WTC11 (cell line): Measurements from ENCODE around the gene AMBP. TPM values are rescaled to one million over a fixed set of nuclear protein-coding genes. Genes with fewer than 3 reads are reported as not detected.

Experiments
- ATAC-seq: fragments of 200-7000 bp; cut with Tn5 transposase; 2 replicates; pipeline ENCODE4 v1.10.0; 2021; ENCODE audit warnings: mild to moderate bottlenecking, moderate library complexity
- CTCF ChIA-PET: fragments of 300-600 bp; sonication (Branson Sonifier 250); formaldehyde crosslinking; loops from one replicate; lab custom pipeline; 2021; ENCODE audit warnings: antibody characterized with exemption; lab: Charles Lee
- POLR2A ChIA-PET: fragments of 350-600 bp; sonication (Branson Sonifier 250); formaldehyde crosslinking; loops from one replicate; lab custom pipeline; 2021; ENCODE audit warnings: antibody characterized with exemption; lab: Charles Lee
- DNase-seq: peaks from one replicate; pipeline ENCODE4 v3.0.0; 2021; ENCODE audit warnings: low spot score
- H3K27ac Mint-ChIP-seq: 2 replicates; pipeline ENCODE4 v1.8.0; 2021; ENCODE audit warnings: mixed read lengths
- H3K27me3 Mint-ChIP-seq: 2 replicates; pipeline ENCODE4 v1.8.0; 2021; ENCODE audit warnings: low read depth, mild to moderate bottlenecking, moderate library complexity, mixed read lengths
- H3K36me3 Mint-ChIP-seq: 2 replicates; pipeline ENCODE4 v1.8.0; 2021; ENCODE audit warnings: mixed read lengths
- H3K4me1 Mint-ChIP-seq: 2 replicates; pipeline ENCODE4 v1.8.0; 2022; ENCODE audit warnings: mixed read lengths
- H3K4me3 Mint-ChIP-seq: 2 replicates; pipeline ENCODE4 v1.8.0; 2021; ENCODE audit warnings: mild to moderate bottlenecking, moderate library complexity, mixed read lengths
- H3K9me3 Mint-ChIP-seq: 2 replicates; pipeline ENCODE4 v1.8.0; 2021; ENCODE audit warnings: mixed read lengths
- ATF2 ChIP-seq: sonication (generic); formaldehyde crosslinking; IDR thresholded peaks from 2 replicates; pipeline ENCODE4 v1.8.1; 2022; ENCODE audit warnings: low read depth, missing genetic modification reagents, borderline replicate concordance
- MXD4 ChIP-seq: fragments of 250-450 bp; sonication (Bioruptor Pico); IDR thresholded peaks from 2 replicates; pipeline ENCODE4 v1.8.0; 2021; ENCODE audit warnings: mild to moderate bottlenecking, moderate library complexity, borderline replicate concordance
- NFATC4 ChIP-seq: fragments of 250-450 bp; sonication (Bioruptor Pico); IDR thresholded peaks from 2 replicates; pipeline ENCODE4 v1.9.0; 2021; ENCODE audit warnings: mild to moderate bottlenecking
- NR1H2 ChIP-seq: sonication (generic); formaldehyde crosslinking; IDR thresholded peaks from 2 replicates; pipeline ENCODE4 v1.9.0; 2021; ENCODE audit warnings: mild to moderate bottlenecking, moderate library complexity, missing genetic modification reagents
- OVOL2 ChIP-seq: fragments of 250-450 bp; sonication (Bioruptor Pico); IDR thresholded peaks from 2 replicates; pipeline ENCODE4 v1.9.0; 2021; ENCODE audit warnings: mild to moderate bottlenecking, borderline replicate concordance
- SOX15 ChIP-seq: fragments of 250-450 bp; sonication (Bioruptor Pico); IDR thresholded peaks from 2 replicates; pipeline ENCODE4 v1.9.0; 2021; ENCODE audit warnings: mild to moderate bottlenecking
- ZMAT4 ChIP-seq: fragments of 250-450 bp; sonication (Bioruptor Pico); IDR thresholded peaks from 2 replicates; pipeline ENCODE4 v1.9.0; 2021; ENCODE audit warnings: mild to moderate bottlenecking
- ZNF121 ChIP-seq: sonication (generic); formaldehyde crosslinking; IDR thresholded peaks from 2 replicates; pipeline ENCODE4 v1.8.0; 2023; ENCODE audit warnings: missing genetic modification reagents
- ZNF532 ChIP-seq: fragments of 250-450 bp; sonication (Bioruptor Pico); IDR thresholded peaks from 2 replicates; pipeline ENCODE4 v1.9.0; 2021; ENCODE audit warnings: mild to moderate bottlenecking, borderline replicate concordance
- total RNA-seq: library from RNA; stranded (reverse); gene quantifications from 3 replicates; pipeline ENCODE4 v1.2.3, GENCODE V29; 2021
- TF ChIP-seq, protein P1 (sequence below): sonication (generic); formaldehyde crosslinking; IDR thresholded peaks from 2 replicates; pipeline ENCODE4 v1.8.1; 2022; ENCODE audit warnings: low read depth, mild to moderate bottlenecking, moderate library complexity, missing genetic modification reagents, borderline replicate concordance
- TF ChIP-seq, protein P2 (sequence below): sonication (generic); formaldehyde crosslinking; IDR thresholded peaks from 2 replicates; pipeline ENCODE4 v1.8.0; 2022; ENCODE audit warnings: mild to moderate bottlenecking, missing genetic modification reagents
- TF ChIP-seq, protein P3 (sequence below): fragments of 250-450 bp; sonication (Bioruptor Pico); IDR thresholded peaks from 2 replicates; pipeline ENCODE4 v1.8.0; 2021; ENCODE audit warnings: mild to moderate bottlenecking
- TF ChIP-seq, protein P4 (sequence below): sonication (generic); formaldehyde crosslinking; IDR thresholded peaks from 2 replicates; pipeline ENCODE4 v1.8.0; 2022; ENCODE audit warnings: missing genetic modification reagents
- TF ChIP-seq, protein P5 (sequence below): sonication (generic); formaldehyde crosslinking; IDR thresholded peaks from 2 replicates; pipeline ENCODE4 v1.8.1; 2023; ENCODE audit warnings: mild to moderate bottlenecking, missing genetic modification reagents

The AMBP gene
- total RNA-seq, 1 experiment from 2014 or later, result 3.3 TPM

DNA sequence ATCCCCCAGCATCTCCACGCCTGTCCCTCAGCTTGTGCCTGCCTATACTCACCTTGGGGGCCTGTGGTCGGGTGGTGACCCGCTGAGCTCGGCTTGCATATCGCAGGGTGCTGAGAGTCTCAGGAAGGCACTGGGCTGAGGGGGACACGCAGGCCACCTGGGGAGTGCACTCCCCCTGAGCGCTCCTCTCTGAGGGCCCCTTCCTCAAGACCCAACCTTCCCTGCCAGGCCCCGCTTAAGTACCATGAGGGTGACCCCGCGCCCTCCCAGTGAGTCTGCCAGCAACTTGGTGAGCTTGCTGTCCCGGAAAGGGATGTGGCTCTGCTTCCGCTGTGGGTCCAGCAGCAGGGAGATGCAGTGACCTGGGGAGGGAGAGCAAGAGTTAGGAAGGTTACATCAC, 16.9 kb upstream of the AMBP start:
- ChIA-PET POLR2A (no interaction called here), CTCF (interaction anchor here (0.5 to 7.4 kb wide), 8 partner anchors 11 to 1602 kb away, joined by 3 to 101 read pairs (median 11); no protein-coding TSS in a partner anchor)
- no peak overlapping the region for H3K27ac Mint-ChIP-seq
- H3K4me1 Mint-ChIP-seq, result peaks cover 14% of the 10 kb centered on the region
- no peak overlapping the region for H3K4me3 Mint-ChIP-seq
- peaks cover 42% of the 10 kb centered on the region for H3K27me3 Mint-ChIP-seq
- no peak for ATAC-seq
- TF ChIP-seq OVOL2 (CRISPR knock-in tag) (no peak), ZNF121 (CRISPR knock-in tag) (no peak), NFATC4 (CRISPR knock-in tag) (no peak)
- TF ChIP-seq, protein P1, sequence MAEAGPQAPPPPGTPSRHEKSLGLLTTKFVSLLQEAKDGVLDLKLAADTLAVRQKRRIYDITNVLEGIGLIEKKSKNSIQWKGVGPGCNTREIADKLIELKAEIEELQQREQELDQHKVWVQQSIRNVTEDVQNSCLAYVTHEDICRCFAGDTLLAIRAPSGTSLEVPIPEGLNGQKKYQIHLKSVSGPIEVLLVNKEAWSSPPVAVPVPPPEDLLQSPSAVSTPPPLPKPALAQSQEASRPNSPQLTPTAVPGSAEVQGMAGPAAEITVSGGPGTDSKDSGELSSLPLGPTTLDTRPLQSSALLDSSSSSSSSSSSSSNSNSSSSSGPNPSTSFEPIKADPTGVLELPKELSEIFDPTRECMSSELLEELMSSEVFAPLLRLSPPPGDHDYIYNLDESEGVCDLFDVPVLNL (CRISPR knock-in tag), result no peak
- TF ChIP-seq, protein P2, sequence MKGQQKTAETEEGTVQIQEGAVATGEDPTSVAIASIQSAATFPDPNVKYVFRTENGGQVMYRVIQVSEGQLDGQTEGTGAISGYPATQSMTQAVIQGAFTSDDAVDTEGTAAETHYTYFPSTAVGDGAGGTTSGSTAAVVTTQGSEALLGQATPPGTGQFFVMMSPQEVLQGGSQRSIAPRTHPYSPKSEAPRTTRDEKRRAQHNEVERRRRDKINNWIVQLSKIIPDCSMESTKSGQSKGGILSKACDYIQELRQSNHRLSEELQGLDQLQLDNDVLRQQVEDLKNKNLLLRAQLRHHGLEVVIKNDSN (CRISPR knock-in tag), result no peak
- DNase-seq, result no peak
- H3K9me3 Mint-ChIP-seq, result no peaks in the 10 kb centered on the region
- no peaks in the 10 kb centered on the region for H3K36me3 Mint-ChIP-seq

DNA sequence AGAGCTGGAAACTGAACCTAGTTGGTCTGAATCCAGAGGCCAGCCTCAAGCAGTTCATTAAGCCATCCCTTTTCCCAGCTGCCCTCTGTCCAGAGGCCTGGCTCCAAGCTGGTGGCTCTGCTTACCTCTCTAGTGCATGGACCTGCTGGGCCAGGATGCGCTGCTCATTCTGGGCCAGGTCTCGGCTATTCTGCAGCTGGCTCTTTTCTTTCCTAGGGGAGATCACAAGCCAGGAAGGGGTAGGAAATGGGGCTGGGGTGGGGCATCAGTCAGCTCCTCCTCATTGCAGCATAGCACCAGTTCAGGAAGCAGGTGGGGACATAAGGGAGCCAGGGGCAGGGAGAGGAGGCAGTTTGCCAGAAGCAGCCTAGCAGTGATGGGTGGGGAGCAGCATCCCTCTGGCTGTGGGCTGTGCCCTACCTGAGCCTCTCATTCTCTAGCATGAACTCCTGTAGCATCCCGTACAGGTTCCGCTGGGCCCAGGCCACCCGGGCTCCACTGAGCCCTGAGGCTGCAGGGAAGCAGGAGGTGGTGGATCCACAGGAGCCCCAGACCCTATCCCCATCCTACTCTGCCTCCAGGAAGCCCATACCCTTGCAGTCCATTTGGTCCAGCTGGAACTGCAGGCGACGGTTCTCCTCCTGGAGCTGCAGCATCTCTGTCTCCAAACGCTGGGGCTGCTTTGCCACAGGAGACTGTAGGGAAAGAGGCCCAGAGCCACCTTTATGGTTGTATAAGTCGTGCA, 15.8 kb upstream of the AMBP start:
- ATAC-seq (no peak), DNase-seq (no peak)
- ChIA-PET CTCF (interaction anchor here (1.8 to 7.4 kb wide), 3 partner anchors 10 to 197 kb away, joined by 8 to 101 read pairs (median 10); no protein-coding TSS in a partner anchor), POLR2A (interaction anchor here (0.7 kb wide), 1 partner anchor 177 kb away, joined by 3 read pairs; no protein-coding TSS in a partner anchor)
- H3K27me3 Mint-ChIP-seq, result peaks cover 35% of the 10 kb centered on the region
- no peaks in the 10 kb centered on the region for H3K9me3 Mint-ChIP-seq
- no peak overlapping the region for H3K4me3 Mint-ChIP-seq
- H3K27ac Mint-ChIP-seq, result no peak overlapping the region
- TF ChIP-seq, protein P3, sequence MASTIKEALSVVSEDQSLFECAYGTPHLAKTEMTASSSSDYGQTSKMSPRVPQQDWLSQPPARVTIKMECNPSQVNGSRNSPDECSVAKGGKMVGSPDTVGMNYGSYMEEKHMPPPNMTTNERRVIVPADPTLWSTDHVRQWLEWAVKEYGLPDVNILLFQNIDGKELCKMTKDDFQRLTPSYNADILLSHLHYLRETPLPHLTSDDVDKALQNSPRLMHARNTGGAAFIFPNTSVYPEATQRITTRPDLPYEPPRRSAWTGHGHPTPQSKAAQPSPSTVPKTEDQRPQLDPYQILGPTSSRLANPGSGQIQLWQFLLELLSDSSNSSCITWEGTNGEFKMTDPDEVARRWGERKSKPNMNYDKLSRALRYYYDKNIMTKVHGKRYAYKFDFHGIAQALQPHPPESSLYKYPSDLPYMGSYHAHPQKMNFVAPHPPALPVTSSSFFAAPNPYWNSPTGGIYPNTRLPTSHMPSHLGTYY (CRISPR knock-in tag), result no peak
- no peak for TF ChIP-seq ZMAT4
- TF ChIP-seq, protein P4, sequence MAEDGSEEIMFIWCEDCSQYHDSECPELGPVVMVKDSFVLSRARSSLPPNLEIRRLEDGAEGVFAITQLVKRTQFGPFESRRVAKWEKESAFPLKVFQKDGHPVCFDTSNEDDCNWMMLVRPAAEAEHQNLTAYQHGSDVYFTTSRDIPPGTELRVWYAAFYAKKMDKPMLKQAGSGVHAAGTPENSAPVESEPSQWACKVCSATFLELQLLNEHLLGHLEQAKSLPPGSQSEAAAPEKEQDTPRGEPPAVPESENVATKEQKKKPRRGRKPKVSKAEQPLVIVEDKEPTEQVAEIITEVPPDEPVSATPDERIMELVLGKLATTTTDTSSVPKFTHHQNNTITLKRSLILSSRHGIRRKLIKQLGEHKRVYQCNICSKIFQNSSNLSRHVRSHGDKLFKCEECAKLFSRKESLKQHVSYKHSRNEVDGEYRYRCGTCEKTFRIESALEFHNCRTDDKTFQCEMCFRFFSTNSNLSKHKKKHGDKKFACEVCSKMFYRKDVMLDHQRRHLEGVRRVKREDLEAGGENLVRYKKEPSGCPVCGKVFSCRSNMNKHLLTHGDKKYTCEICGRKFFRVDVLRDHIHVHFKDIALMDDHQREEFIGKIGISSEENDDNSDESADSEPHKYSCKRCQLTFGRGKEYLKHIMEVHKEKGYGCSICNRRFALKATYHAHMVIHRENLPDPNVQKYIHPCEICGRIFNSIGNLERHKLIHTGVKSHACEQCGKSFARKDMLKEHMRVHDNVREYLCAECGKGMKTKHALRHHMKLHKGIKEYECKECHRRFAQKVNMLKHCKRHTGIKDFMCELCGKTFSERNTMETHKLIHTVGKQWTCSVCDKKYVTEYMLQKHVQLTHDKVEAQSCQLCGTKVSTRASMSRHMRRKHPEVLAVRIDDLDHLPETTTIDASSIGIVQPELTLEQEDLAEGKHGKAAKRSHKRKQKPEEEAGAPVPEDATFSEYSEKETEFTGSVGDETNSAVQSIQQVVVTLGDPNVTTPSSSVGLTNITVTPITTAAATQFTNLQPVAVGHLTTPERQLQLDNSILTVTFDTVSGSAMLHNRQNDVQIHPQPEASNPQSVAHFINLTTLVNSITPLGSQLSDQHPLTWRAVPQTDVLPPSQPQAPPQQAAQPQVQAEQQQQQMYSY, result no peak
- TF ChIP-seq NR1H2 (CRISPR knock-in tag), result no peak
- H3K4me1 Mint-ChIP-seq, result peaks cover 5% of the 10 kb centered on the region
- no peaks in the 10 kb centered on the region for H3K36me3 Mint-ChIP-seq

DNA sequence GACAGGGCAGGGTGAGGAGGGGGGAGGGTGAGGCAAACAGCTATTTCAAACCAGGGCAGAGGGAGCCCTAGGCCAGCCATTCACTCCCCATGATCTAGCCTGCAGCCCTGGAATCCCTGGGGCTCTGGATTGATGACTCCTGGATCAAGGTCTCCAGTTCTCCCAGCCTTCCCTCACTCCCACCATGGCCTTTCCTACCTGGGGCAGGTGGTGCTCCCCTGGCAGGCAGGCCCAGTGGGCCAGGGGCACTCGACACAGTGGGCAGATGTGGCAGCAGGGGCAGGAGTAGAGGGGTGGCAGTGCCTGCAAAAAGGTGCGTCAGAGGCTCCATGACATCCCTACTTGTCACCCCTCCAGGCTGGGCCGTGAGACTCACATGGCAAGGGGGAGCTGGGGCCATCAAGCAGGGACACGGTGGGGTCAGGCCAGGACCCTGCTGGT, 15.0 kb upstream of the AMBP start:
- Mint-ChIP-seq H3K27ac (no peak overlapping the region), H3K36me3 (no peaks in the 10 kb centered on the region), H3K4me1 (peaks cover 5% of the 10 kb centered on the region; the same call in 1 of the 2 replicates), H3K4me3 (no peak overlapping the region), H3K9me3 (no peaks in the 10 kb centered on the region), H3K27me3 (peaks cover 34% of the 10 kb centered on the region)
- no peak for DNase-seq
- ChIA-PET POLR2A (interaction anchor here (0.5 kb wide), 1 partner anchor 315 kb away, joined by 3 read pairs; no protein-coding TSS in a partner anchor), CTCF (interaction anchor here (1.8 to 7.4 kb wide), 3 partner anchors 9 to 198 kb away, joined by 8 to 101 read pairs (median 10); no protein-coding TSS in a partner anchor)
- no peak for ATAC-seq
- no peak for TF ChIP-seq SOX15
- TF ChIP-seq ATF2 (CRISPR knock-in tag), result no peak
- TF ChIP-seq MXD4 (CRISPR knock-in tag), result no peak
- TF ChIP-seq ZNF532 (CRISPR knock-in tag), result no peak
- TF ChIP-seq, protein P5, sequence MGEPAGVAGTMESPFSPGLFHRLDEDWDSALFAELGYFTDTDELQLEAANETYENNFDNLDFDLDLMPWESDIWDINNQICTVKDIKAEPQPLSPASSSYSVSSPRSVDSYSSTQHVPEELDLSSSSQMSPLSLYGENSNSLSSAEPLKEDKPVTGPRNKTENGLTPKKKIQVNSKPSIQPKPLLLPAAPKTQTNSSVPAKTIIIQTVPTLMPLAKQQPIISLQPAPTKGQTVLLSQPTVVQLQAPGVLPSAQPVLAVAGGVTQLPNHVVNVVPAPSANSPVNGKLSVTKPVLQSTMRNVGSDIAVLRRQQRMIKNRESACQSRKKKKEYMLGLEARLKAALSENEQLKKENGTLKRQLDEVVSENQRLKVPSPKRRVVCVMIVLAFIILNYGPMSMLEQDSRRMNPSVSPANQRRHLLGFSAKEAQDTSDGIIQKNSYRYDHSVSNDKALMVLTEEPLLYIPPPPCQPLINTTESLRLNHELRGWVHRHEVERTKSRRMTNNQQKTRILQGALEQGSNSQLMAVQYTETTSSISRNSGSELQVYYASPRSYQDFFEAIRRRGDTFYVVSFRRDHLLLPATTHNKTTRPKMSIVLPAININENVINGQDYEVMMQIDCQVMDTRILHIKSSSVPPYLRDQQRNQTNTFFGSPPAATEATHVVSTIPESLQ, result no peak
